Activated CD8-positive, alpha-beta T cell treated with anti-CD3 and anti-CD28 coated beads for 36 hours (primary cell): ENCODE data around the gene SLC43A3. TPM values are rescaled to one million over a fixed set of nuclear protein-coding genes. Genes with fewer than 3 reads are reported as not detected.

Source experiments
- ATAC-seq: fragments of 200-7000 bp; cut with Tn5 transposase; one replicate; pipeline ENCODE4 v1.10.0; 2021; ENCODE audit warnings: mild to moderate bottlenecking, moderate library complexity
- CTCF ChIA-PET: fragments of 350-600 bp; sonication (Branson Sonifier 250); formaldehyde crosslinking; loops from one replicate; lab custom pipeline; 2021; ENCODE audit warnings: antibody characterized with exemption; lab: Charles Lee
- POLR2A ChIA-PET: fragments of 350-600 bp; sonication (Branson Sonifier 250); formaldehyde crosslinking; loops from one replicate; lab custom pipeline; 2021; ENCODE audit warnings: antibody characterized with exemption; lab: Charles Lee
- DNase-seq: peaks from one replicate; pipeline ENCODE4 v3.0.0-alpha.2; 2020
- H3K27ac Mint-ChIP-seq: one replicate; pipeline ENCODE4 v1.8.0; 2021; ENCODE audit warnings: mild to moderate bottlenecking, mixed read lengths
- H3K27me3 Mint-ChIP-seq: one replicate; pipeline ENCODE4 v1.8.0; 2021; ENCODE audit warnings: mixed read lengths
- H3K36me3 Mint-ChIP-seq: one replicate; pipeline ENCODE4 v1.8.0; 2021; ENCODE audit warnings: low read depth, mixed read lengths
- H3K4me1 Mint-ChIP-seq: one replicate; pipeline ENCODE4 v1.8.0; 2021; ENCODE audit warnings: low read depth, mixed read lengths
- H3K4me3 Mint-ChIP-seq: one replicate; pipeline ENCODE4 v1.8.0; 2021; ENCODE audit warnings: mild to moderate bottlenecking, moderate library complexity, mixed read lengths
- H3K9me3 Mint-ChIP-seq: one replicate; pipeline ENCODE4 v1.8.0; 2021; ENCODE audit warnings: mixed read lengths
- intact Hi-C: fragments of 100-400 bp; cut with micrococcal nuclease; formaldehyde crosslinking; loops from one replicate; pipeline ENCODE4 v1.10.0; 2022
- total RNA-seq, 2 experiments: library from RNA; stranded (reverse); gene quantifications; one replicate each; pipeline ENCODE4 v1.2.3, GENCODE V29; 2021
- TF ChIP-seq, protein P1 (sequence below): fragments of 200-600 bp; IDR thresholded peaks from one replicate; pipeline ENCODE4 v1.8.0; 2022; ENCODE audit warnings: antibody characterized with exemption, mild to moderate bottlenecking

The SLC43A3 gene
- total RNA-seq, 2 experiments from 2014 or later = 294 to 300 TPM

DNA sequence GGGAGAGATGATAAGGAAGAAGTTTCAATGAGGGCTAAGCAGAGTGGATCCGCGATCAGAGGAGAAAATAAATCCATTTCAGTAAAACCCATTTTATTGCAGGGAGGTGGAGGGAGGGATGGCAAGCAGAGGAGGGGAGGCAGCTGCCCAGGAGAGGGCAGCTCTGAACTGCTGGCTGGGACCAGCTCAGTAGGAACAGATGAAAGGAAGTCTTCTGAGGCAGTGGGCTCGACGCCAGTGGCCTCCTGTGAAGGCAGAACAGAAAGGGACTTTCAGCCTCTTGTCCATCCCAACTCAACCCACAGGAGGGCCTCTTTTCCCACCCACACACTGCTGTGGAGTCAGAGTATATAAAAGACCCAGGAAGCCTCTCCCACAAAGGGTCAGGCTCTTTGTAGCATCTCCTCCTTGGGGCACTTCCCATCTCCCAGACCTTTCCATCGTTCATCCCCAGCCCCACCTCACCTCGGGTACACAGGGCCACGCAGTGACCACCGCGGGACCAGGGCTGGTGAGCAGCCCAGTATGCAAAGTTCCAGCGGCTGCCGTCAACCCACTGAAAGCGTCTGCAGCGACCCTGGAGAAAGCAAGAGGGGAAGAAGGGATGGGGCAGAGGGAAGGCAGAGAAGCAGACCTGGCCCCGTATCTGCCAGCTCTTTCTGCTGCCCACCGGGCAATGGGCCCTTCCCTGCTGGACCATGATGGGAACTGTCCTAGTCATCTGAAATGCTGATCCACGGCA, 39.5 kb downstream of the SLC43A3 start:
- Mint-ChIP-seq H3K4me3 (no peak overlapping the region), H3K9me3 (no peaks in the 10 kb centered on the region), H3K27ac (no peak overlapping the region), H3K36me3 (no peaks in the 10 kb centered on the region), H3K27me3 (no peaks in the 10 kb centered on the region), H3K4me1 (no peaks in the 10 kb centered on the region)
- TF ChIP-seq, protein P1, sequence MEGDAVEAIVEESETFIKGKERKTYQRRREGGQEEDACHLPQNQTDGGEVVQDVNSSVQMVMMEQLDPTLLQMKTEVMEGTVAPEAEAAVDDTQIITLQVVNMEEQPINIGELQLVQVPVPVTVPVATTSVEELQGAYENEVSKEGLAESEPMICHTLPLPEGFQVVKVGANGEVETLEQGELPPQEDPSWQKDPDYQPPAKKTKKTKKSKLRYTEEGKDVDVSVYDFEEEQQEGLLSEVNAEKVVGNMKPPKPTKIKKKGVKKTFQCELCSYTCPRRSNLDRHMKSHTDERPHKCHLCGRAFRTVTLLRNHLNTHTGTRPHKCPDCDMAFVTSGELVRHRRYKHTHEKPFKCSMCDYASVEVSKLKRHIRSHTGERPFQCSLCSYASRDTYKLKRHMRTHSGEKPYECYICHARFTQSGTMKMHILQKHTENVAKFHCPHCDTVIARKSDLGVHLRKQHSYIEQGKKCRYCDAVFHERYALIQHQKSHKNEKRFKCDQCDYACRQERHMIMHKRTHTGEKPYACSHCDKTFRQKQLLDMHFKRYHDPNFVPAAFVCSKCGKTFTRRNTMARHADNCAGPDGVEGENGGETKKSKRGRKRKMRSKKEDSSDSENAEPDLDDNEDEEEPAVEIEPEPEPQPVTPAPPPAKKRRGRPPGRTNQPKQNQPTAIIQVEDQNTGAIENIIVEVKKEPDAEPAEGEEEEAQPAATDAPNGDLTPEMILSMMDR = no peak
- CTCF ChIA-PET = interaction anchor here (1.0 to 1.1 kb wide), 3 partner anchors 15 to 139 kb away, joined by 3 read pairs; no protein-coding TSS in a partner anchor
- ATAC-seq (no peak), DNase-seq (no peak)
- POLR2A ChIA-PET = interaction anchor here (0.6 to 4.5 kb wide), 2 partner anchors 13 to 493 kb away, joined by 3 to 30 read pairs; no protein-coding TSS in a partner anchor
- intact Hi-C loops = no loop called here

DNA sequence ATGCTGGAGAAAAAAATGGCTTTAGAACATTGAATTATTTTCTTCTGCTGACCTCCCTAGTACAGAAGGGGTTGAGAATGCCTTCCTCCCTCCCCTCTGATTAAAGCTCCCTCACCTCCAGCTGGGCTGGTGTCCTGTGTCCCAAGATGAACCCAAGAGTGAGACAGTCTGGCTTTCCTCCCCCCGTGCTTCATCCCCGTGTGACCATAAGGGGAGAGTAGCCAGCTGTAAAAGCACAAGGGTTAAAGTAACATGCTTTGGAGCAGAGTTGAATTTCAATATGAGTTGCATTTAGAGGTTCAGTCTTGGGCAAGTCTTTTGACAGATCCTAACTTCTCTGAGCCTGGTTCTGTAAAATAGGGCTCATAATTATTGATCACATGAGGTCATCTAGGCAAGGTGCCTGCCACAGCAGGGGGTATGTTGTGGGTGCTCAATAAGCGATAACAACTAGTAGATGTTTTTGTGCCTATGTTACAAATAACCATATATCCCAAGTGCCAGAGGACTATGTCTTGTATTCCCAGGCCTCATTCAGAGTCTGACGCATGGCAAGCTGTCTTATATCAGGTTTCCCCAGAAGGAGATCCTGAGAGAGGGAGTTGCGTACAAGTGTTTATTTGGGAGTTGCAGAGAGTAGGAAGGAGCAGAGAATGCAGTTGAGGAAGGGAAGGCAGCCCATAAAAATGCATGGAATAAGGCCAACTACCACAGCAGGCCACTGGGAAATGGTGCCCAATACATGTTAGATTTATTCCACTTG, 40.6 kb downstream of the SLC43A3 start:
- Mint-ChIP-seq H3K4me3 (no peak overlapping the region), H3K27ac (no peak overlapping the region), H3K27me3 (no peaks in the 10 kb centered on the region), H3K4me1 (no peaks in the 10 kb centered on the region), H3K36me3 (no peaks in the 10 kb centered on the region), H3K9me3 (no peaks in the 10 kb centered on the region)
- ATAC-seq (no peak), DNase-seq (no peak)
- intact Hi-C loops = no loop called here
- TF ChIP-seq, protein P1 = no peak
- CTCF ChIA-PET = no interaction called here
- POLR2A ChIA-PET = interaction anchor here (0.6 kb wide), 1 partner anchor 29 kb away, joined by 3 read pairs; no protein-coding TSS in a partner anchor

DNA sequence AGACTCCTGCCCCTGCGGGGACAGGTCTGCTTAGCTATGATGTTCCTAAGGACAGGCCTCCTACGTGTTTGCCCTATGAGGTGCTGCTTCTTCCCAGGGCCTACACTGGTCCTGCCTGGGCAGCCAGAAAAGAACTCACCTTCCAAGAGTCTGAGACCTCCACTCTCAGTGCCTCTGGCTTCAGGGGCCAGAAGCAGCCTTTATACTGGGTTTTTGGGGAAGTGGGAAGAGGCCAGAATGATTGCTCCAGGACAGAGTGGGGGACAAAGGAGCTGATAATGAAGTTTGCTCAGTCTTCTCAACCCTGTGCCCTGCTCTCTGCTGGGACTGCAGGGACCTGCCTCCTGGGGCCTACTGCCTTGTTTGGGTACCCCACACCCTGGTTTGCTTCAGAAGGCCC, 45.9 kb downstream of the SLC43A3 start, which contains the start of gene PRG3:
PRG3 (minus strand) TSS at position 176 of the 400 bp plus-strand sequence. CDS start 442 bp downstream, outside the sequence.
- H3K36me3 Mint-ChIP-seq = no peaks in the 10 kb centered on the region
- ChIA-PET POLR2A (interaction anchor here (1.1 to 1.6 kb wide), 2 partner anchors 19 to 22 kb away, joined by 3 to 5 read pairs; no protein-coding TSS in a partner anchor), CTCF (interaction anchor here (1.0 to 1.6 kb wide), 3 partner anchors 28 to 41 kb away, joined by 3 to 4 read pairs (median 3); no protein-coding TSS in a partner anchor)
- intact Hi-C loops = no loop called here
- H3K27me3 Mint-ChIP-seq = peaks cover 18% of the 10 kb centered on the region
- H3K27ac Mint-ChIP-seq = no peak within 1 kb of the TSS
- no peak within 1 kb of the TSS for H3K4me3 Mint-ChIP-seq
- H3K9me3 Mint-ChIP-seq = no peaks in the 10 kb centered on the region
- TF ChIP-seq, protein P1 = no peak
- ATAC-seq (no peak), DNase-seq (no peak)
- H3K4me1 Mint-ChIP-seq = no peaks in the 10 kb centered on the region

DNA sequence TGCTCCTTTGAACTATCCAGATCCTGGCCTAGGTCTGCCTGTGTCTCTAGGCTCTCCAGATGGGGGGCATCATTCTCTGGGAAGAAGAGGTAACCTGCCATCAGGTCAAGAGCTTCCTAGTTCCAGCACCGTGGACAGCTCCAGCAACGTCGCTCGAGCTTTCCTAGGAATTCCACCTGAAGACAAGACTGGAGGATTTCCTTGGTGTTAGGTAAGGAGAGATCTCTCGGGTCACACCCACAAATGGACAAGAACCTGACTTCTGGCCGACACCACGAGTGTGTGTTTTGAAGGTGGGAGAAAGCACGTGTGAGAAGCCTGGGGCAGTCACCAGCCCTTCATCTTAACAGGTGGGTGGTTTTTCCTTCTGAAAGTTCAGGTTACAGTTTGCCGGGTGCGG, 47.2 kb downstream of the SLC43A3 start:
- ATAC-seq (no peak), DNase-seq (no peak)
- Mint-ChIP-seq H3K27ac (no peak overlapping the region), H3K4me1 (no peaks in the 10 kb centered on the region), H3K4me3 (no peak overlapping the region), H3K9me3 (no peaks in the 10 kb centered on the region), H3K27me3 (peaks cover 18% of the 10 kb centered on the region), H3K36me3 (no peaks in the 10 kb centered on the region)
- intact Hi-C loops = no loop called here
- ChIA-PET POLR2A (interaction anchor here (1.0 to 1.6 kb wide), 3 partner anchors 10 to 21 kb away, joined by 3 to 6 read pairs (median 3); no protein-coding TSS in a partner anchor), CTCF (interaction anchor here (1.3 to 1.7 kb wide), 4 partner anchors 9 to 79 kb away, joined by 4 to 5 read pairs (median 4); no protein-coding TSS in a partner anchor)
- TF ChIP-seq, protein P1 = no peak
